GM18909 (cell line): ENCODE results near the gene HOXC11.

Experiments
- ATAC-seq: cut with Tn5 transposase; IDR thresholded peaks from one replicate; pipeline ENCODE4 v1.9.1; 2021; ENCODE audit warnings: mild to moderate bottlenecking; ENCODE audit not compliant: unreplicated experiment, poor library complexity

The HOXC11 gene

DNA sequence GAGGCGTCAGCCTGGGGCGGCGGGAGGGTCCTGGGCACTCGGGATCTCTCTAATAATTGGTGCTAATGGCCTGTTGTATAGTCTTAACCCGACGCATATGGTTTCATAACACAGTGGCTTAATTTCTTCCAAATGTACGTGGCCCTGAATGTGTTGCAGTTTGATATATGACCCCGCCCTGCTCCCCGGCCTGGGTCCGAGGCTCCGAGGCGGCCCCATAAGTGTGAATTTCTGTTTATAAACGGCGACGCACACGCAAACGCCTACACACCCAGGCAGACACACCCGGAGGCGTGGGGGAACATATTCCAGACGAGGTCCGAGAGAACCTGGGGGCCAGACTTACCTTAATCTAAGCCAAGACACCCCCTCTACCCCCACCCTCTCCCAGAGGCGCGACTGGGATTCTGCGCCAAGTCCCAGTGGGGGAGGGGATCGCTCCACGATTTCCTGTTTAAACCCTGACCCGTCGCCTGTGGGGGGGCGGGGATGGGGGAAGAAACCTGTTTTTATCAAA is 45.6 kb downstream of the HOXC11 start:
- no peak for ATAC-seq

DNA sequence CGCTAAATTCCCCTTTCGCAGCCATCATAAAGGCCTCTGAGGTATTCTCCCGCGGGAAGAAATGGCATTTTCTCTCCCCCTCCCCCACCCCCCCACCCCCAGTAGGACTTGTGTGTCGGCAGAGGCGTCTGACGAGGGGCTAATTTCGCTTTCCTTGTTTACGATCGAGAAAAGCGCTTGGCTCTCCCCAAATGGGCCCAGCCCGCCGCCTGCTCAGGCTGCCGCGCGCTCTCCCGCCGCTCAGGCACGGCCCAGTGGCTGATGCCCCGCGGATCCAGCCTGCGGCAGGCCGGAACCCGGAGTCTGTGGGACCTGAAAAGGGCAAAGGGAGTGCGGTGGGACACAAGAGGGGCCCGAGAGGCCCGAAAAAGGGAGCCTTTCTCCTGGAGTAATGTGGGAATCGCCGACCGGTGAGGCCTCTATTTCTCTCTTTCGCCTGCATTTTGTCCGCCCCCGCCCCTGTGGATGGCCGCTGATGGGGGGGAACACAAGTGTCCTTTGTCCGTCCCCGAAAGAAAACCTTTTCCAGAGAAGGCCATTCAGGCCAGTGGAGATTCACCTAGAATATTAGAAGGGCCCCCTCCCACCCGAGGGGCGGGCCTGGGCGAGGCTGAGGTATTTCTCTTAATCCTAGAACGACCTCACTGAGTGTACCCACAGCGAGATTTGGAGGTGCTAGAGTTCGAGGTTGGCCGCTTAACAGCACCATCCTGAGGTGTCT is 46.3 kb downstream of the HOXC11 start:
- no peak for ATAC-seq

DNA sequence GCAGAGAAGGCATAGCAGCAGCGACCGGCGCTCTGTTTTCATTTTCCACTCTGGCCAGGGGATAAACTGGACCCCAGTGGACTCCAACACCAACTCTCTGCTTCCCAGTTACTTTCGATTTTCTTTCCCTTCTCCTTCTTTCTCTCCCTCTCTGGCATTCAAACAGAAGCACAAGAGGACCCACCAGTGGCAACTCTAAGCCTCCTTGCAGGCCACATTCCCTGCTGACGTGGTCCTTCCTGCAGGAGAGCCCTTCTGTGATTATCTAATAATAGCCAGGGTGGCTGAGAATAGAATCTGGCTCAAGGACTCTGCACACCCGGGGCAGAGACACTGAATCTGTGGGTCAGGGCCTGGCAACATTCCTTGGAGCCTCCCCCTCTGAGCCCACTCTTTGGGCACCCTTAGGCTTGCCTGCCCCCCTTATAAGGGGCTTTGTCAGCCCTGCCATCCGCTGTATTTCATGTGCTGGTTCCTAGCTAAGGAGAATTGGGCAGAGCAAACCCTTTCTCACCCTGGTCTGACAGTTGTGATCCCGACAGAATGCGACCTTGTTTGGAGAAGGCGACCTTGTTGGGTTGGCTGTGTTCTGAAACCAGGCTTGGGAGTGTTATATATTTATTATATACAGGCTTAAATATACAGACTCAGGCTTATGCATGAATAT is 47.1 kb downstream of the HOXC11 start:
- ATAC-seq, result no peak

DNA sequence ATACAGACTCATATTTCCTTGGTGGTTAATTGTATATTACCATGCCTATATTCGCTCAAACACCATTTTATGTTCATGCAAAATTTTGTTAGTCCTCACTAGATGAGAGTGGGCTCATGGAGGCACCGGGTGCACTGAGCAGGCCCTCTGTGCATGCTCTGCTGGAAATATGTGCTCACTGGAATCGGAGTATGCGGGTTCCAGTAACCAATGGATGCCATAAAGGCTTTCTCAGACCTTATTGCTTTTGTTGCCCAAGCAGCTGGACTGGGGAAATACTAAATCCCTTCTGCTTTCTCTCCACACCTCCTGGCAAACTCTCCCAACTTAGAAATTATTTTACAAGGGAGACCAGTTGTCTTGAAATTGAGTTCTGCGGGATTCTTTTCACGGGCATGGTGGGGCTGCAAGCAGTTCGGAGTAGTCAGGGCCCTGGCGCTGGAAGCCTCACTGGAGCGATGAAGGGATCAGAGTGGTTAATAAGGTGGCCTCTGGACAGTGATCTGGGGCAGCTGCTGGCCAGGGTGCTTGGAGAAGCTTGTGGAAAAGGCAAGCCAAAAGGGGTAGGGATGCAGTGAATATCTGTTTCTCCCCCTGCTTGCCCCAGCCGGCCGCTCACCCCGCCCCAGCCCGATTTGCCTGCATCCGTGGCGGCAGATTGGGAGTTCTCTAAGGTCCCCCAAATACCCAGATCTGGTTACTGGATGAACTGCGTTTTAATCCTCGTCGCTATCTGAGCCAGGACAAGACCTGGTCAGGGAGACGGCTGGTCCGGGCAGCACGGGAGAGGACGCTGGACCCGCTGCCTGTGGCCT is 47.9 kb downstream of the HOXC11 start:
- ATAC-seq, result no peak

DNA sequence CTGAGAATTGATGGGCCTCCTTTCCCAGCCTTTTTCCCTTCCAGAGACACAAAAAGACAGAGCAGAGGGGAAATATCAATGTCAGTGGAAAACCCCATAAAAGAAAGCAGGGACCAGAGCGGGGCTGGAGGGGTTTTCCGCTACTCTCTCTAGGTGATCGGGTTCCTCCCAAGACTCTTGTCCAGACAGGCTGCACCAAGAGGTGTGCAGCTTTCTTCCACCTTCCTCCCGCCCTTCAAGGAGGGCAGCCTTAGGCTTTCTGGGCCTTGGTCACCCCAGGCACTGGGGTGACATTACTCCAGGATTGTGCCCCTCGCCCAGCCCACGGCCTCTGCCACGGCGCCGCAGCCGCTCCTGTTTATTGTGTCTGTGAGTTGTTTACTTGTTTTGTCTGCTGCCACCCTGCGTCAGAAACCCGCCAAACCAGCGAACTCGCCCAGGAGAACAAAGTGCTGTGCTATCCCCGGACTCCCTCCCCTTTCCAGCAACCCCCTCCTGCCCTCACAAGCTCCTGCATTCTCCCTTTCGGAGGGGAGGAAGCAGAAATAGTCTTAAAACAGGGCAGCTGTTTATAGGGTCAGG is 48.6 kb downstream of the HOXC11 start:
- no peak for ATAC-seq

DNA sequence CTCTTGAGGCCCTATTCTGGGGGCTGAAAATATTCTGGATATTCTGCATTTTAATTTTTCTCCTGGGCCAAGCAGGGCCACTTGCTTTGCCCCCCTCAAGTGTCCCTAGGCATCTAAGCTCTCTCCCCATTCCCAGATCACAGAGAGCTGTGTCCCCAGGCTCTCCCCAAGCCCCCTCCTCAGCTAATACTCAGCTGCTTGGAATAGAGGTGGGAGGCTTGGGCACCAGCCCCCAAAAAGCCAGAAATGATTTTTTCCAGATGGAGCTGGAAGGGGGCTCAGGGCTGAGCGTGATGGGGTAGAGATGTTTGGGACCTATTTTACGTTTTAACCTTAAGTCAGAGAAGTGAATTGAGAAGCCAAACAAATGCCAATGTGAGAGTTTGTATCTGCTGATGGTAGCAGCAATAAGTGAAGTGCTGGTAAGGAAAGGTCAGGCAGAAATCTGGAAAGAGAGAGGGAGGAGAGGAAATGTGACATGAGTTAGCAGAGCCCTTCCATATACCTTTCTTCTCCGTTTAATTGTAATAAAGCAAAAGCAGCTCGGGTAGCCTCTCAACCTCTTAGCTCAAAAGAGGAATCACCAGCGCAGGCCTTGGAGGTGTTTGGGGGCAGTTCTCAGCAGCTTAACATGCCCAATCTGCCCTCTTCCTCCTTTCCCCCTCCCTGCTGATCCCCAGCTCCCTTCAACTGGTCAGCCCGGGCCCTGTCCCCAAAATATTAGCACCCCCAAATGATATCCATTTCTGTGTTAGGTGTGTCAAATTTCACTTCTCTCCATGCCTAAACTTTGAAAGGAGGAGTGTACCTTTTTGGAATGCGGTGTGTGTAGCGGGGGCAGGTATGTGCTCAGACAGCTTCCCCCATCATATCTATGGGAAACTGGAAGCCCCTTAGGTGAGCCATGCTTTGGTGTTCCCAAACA is 50.3 kb downstream of the HOXC11 start:
- no peak for ATAC-seq

DNA sequence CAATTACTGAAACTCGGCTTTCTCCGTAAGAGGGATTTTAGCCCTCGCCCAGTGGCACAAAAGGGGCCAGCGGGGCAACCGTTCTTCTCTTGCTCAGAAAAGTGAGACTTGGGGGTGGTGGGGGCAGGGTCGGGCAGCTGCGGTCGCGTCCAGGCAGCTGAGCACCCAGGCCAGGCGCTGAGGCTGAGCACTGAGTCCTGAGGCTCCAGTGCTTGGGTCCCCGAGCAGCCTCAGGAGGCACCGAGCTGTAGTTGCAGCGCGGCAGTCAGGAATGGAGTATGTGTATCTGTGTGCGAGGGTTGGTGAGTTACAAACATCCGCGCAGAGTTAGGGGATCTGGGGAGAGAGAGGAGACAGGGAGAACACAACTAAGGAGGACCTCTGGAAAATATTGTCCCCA is 51.2 kb downstream of the HOXC11 start:
- ATAC-seq, result no peak

DNA sequence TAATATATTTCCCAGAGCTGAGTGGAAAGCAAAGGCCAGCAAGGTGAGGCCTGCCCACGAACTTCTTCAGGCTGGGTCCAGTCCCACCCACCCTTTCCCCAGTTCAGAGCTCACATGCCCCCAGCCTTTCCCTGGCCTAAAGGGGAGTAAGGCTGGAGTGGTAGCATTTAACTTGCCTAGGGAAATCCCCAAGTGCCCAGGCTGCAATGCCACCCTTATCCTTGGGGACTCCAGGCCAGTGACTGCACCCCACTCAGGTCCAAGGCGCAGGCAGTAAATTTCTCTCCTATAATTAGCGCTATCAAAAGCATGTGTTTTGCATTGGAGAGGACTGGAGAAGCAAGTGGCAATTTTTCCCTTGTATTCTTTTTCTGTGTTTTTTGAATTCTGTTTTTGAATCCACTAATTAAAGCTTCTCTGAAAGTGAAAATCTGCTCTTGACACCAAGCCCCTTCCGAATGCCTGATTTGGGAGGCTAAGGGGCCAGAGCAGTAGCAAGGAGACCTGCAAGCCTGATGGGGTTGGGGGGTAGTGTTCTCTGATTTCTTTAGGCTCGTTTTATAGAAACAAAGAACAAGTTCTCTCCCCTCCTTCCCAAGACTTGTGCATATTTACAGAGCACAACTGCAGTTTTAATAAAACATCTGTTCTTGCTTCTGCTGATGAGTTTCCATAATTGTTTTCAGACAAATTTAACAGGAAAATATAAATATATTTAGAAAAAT is 51.8 kb downstream of the HOXC11 start:
- no peak for ATAC-seq

DNA sequence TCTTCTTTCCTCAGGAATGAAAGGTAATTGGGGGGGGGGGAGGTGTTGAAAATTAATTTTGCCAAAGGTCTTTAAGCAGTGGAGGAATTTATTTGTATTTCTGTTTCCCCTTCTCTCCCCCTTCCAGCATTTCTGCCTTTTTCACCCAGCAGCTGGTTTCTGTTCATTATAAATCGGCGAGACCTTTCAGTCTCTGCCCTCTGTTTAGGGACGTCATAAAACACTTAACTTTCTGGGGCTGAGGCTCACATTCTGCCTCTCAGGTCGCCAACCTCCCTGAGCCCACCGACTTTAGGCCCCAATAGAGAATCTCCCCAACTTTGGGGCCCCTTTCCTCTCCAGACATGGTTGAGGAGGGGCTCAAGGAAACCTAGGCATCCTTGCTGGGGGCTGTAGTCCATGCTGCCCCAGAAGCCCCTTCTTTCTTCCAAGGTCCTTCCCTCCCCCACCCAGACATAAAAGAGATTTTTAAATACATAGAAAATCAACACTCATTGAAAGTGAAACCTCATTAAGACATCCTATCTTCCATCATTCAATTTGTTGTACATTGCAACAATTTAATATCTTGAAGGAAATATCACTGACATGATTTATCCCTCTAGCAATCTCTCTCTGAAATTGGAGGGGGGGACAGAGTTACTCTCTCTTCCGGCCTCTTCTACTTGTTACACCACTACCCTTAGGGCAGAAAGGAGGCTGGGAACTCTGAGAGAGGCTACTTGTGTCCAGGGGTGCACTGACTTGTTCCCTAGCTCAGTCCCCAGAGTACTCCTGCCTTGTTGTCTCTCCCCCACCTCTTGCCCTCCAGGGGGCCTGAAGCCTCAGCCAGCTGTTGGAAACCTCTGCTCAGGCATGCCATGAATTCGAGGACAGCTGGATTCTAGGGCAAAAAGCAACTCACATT is 52.8 kb downstream of the HOXC11 start:
- no peak for ATAC-seq

DNA sequence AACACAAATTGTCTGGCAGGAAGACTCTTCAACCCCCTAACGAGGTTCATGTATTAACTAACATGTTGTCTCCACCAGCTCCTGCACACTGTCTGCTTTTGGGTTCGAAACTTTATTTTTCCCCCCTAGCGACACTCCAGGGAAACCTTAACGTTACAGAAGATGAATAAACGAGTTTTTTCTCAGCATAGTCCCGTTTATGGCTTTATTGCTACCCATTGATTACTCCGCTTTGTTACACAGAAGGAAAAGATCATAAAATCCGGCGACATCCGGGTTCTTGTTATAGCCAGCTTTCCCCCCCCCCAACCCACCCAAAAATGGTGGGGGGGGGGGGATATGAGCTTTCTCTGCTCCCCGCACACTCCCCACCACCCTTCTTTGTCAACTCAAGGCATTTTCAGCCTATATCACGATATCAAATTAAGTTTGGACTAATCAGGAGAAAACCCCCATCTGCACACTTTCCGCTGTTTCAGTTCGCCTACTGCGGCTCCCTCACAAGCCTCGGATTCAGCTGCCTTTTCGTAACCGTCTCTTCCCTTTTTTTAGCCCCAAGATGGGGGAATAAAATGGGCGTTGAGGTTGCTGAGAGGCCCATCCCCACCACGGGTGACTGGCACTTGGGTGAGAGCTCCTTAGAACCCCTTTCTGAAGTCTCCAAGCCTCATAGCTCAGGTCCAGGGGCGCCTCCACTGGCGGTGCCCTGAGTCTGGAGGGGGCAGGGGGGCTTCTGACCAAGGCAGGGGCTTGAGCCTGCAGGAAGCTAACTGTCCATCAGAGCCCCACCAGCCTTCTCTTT is 53.9 kb downstream of the HOXC11 start:
- no peak for ATAC-seq
